Urinary bladder (tissue), 4 donors: ENCODE data around the gene ZDHHC1. TPM values are rescaled to one million over a fixed set of nuclear protein-coding genes. Genes with fewer than 3 reads are reported as not detected.
"Not testable (repeated sequence)": the region's sequence is repeated elsewhere in the genome, so short reads cannot be mapped to it uniquely, and the experiment has no call there.

Source experiments
- DNase-seq: peaks from one replicate; pipeline ENCODE4 v3.0.0-alpha.2; 2015; ENCODE audit errors: extremely low spot score
- H3K27ac ChIP-seq: one replicate; pipeline ENCODE4 v1.5.1; 2013; ENCODE audit warnings: low read depth, mild to moderate bottlenecking, moderate library complexity
- H3K36me3 ChIP-seq: one replicate; pipeline ENCODE4 v1.6.1; 2013; ENCODE audit warnings: mild to moderate bottlenecking, moderate library complexity; ENCODE audit not compliant: insufficient read depth
- H3K4me1 ChIP-seq: one replicate; pipeline ENCODE4 v1.6.1; 2013; ENCODE audit warnings: mild to moderate bottlenecking, moderate library complexity; ENCODE audit not compliant: insufficient read depth
- H3K4me3 ChIP-seq: one replicate; pipeline ENCODE4 v1.5.1; 2013; ENCODE audit warnings: low read depth, low read length
- WGBS: extraction: QIAGEN DNeasy Blood & Tissue Kit; methylation state at CpG from one replicate; pipeline ENCODE4 v1.1.7; 2013; 5-methylcytosine and 5-hydroxymethylcytosine counted together
- polyA plus RNA-seq: library from polyadenylated mRNA; stranded (reverse); fragments of 200-250 nt; gene quantifications from one replicate; pipeline ENCODE4 v1.2.3, GENCODE V29; 2013
- total RNA-seq: library from RNA; depleted of rRNA; stranded (reverse); fragments of >200 nt; gene quantifications from one replicate; pipeline ENCODE4 v1.2.3, GENCODE V29; 2014
- donor health status: healthy with polysubstance abuse.
- donor health status: healthy.

The ZDHHC1 gene
- total and polyA plus RNA-seq, 2 donors = 3.8 to 10.9 TPM

- 86% methylated on average over 8 of the region's 8 CpGs for WGBS
- DNase-seq = no peak
- H3K27ac ChIP-seq = no peak overlapping the region
- no peak overlapping the region for H3K4me3 ChIP-seq
- H3K36me3 ChIP-seq = no peaks in the 10 kb centered on the region
- H3K4me1 ChIP-seq = no peaks in the 10 kb centered on the region
Measured at GRCh38 chr16:67387479-67388079, 28.7 kb downstream of the ZDHHC1 start.

DNA sequence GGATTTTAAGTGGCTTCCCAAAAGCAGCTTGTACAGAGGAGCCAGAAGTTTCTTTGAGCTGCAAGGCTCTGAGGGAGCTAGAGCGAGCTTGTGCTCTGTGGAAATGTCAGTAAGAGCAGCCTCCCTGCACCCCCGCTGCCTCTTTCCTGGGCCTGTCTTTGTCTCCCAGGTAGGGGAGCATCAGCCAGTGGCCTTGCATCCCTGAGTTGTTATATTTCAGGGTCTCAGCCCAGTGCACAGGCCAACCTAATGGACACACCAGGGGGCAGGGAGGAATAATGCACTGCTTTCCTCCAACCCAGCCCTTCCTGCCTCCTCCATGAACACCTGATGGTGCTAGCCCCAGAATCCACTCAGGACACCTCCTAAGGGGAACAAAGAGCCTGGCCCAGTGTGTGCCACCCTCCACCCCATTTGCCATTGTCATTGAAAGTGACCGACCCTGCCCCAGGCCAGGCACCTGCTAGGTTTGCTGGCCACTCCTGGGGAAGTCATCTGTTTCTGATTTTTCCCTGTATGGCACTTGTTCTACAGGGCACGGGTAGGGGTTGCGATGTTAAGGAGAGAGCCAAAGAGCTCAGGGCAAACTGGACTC lies 29.3 kb downstream of the ZDHHC1 start:
- no peak for DNase-seq
- no peaks in the 10 kb centered on the region for H3K4me1 ChIP-seq
- no peak overlapping the region for H3K27ac ChIP-seq
- WGBS = 91% methylated on average over 5 of the region's 5 CpGs
- no peaks in the 10 kb centered on the region for H3K36me3 ChIP-seq
- no peak overlapping the region for H3K4me3 ChIP-seq

GRCh38 chr16:67384778-67385510 lies 31.3 kb downstream of the ZDHHC1 start:
- Histone ChIP-seq H3K27ac (no peak overlapping the region), H3K36me3 (no peaks in the 10 kb centered on the region), H3K4me3 (no peak overlapping the region), H3K4me1 (no peaks in the 10 kb centered on the region)
- DNase-seq = no peak
- 84% methylated on average over 8 of the region's 8 CpGs for WGBS

GRCh38 chr16:67383284-67383683 lies 33.0 kb downstream of the ZDHHC1 start:
- WGBS = 85% methylated on average over 3 of the region's 3 CpGs
- Histone ChIP-seq H3K4me1 (no peaks in the 10 kb centered on the region), H3K4me3 (no peak overlapping the region), H3K27ac (no peak overlapping the region), H3K36me3 (no peaks in the 10 kb centered on the region)
- no peak for DNase-seq

DNA sequence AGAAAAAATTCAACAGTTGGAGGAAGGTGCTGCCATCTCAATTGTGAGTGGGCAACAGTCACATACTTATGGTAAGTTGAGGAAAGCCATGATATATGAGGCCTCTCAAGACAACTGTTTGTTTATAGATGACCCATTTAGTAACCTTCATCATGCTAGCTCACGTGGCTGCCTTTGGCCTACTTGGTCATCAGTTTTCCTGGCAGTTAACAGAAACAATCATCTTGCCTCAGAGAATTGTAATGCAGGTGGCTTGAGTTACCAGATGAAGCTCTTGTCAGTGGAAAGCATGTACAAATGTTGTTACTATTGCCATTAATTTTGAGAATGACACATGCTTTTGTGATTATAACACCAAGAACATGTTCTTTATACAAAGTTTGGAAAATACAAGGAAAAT lies 37.6 kb downstream of the ZDHHC1 start:
- WGBS = 82% methylated on average over 1 of the region's 1 CpG
- Histone ChIP-seq H3K4me1 (no peaks in the 10 kb centered on the region), H3K36me3 (no peaks in the 10 kb centered on the region), H3K27ac (no peak overlapping the region), H3K4me3 (no peak overlapping the region)
- no peak for DNase-seq

DNA sequence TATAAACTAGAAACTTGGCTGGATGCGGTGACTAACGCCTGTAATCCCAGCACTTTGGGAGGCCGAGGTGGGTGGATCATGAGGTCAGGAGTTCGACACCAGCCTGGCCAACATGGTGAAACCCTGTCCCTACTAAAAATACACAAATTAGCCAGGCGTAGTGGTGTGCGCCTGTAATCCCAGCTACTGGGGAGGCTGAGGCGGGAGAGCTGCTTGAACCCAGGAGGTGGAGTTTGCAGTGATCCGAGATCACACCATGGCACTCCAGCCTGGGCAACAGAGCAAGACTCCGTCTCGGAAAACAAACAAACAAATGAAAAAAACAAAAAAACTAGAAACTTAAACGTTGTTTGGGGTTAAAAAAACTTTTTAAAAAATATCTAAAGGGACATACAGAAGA lies 40.3 kb downstream of the ZDHHC1 start:
- not testable (repeated sequence) for H3K36me3 ChIP-seq, H3K27ac ChIP-seq, H3K4me1 ChIP-seq, DNase-seq, H3K4me3 ChIP-seq
- WGBS = 89% methylated on average over 11 of the region's 11 CpGs

DNA sequence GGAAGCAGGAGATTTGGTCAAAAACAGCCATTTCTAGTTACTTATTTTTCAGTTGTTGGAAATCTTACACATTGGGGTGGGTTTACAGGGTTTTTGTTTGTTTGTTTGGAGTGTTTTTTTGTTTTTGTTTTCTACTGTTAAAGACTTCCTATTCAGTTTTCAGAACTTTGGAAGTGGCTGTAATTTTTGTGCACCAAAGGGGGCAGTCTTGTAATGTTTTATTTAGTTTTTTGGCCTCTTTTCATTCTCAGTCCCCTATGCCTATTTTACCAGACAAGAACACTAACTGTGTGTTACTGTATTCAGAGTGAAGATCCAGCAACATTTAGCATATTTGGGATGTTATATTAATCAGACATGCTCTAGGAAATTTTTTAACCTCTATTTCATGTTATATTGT lies 43.6 kb downstream of the ZDHHC1 start:
- no peaks in the 10 kb centered on the region for H3K4me1 ChIP-seq
- no peak for DNase-seq
- no peaks in the 10 kb centered on the region for H3K36me3 ChIP-seq
- H3K27ac ChIP-seq = no peak overlapping the region
- H3K4me3 ChIP-seq = no peak overlapping the region

DNA sequence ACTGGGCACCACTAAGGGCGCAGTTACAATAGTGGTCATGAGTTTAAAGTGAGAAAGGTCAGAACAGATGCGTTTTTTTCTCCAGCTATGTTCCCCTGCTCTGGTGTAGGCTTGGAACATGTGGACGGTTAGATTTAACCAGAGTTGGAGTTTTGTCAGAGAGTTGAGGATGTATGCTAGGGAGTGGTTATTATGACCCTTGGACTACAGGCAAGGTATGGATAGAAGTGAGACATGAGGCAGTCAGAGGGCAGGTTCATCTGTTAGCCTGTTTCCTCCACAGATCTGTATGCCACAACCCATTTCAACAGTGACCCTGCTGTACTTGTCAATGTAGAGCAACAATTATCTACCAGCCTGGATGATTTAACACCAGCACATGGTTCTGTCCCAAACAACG lies 45.6 kb downstream of the ZDHHC1 start:
- WGBS = 86% methylated on average over 4 of the region's 4 CpGs
- Histone ChIP-seq H3K4me3 (no peak overlapping the region), H3K27ac (no peak overlapping the region), H3K4me1 (no peaks in the 10 kb centered on the region), H3K36me3 (no peaks in the 10 kb centered on the region)
- DNase-seq = no peak

DNA sequence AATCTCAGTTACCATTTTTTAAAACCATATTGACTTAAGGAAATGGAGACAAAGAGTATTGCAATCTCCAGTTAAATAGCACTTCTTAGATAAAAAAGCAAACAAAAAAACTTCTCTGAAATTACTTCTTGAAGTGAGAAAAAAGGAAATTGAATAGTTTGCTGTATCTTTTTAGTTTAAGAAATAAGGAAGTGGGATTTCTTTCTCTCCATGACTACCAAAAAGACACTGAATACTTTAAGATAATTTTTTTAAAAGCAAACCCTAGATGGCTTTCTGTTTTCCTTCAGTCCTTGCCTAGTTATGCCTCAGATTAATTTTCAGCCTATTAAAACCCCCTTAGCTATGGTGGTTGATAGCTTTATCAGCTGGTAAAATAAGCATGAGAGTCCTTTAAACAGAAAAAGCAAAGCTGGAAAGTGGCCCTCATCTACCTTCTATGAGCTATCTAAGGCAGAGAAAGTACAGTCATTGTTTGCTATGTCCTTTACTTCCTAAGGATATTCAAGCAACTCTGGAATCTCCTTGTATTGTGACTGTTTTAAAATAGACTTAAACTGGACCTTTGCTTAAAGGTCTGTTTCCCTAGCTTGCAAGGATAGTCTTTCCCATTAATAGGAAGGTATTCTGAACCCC lies 51.6 kb downstream of the ZDHHC1 start:
- no peak overlapping the region for H3K4me3 ChIP-seq
- no peak overlapping the region for H3K27ac ChIP-seq
- no peaks in the 10 kb centered on the region for H3K4me1 ChIP-seq
- no peaks in the 10 kb centered on the region for H3K36me3 ChIP-seq
- no peak for DNase-seq

GRCh38 chr16:67361038-67361437 lies 55.2 kb downstream of the ZDHHC1 start:
- DNase-seq = no peak
- Histone ChIP-seq H3K4me3 (no peak overlapping the region), H3K4me1 (no peaks in the 10 kb centered on the region), H3K36me3 (no peaks in the 10 kb centered on the region), H3K27ac (no peak overlapping the region)
- WGBS = 84% methylated on average over 3 of the region's 3 CpGs

DNA sequence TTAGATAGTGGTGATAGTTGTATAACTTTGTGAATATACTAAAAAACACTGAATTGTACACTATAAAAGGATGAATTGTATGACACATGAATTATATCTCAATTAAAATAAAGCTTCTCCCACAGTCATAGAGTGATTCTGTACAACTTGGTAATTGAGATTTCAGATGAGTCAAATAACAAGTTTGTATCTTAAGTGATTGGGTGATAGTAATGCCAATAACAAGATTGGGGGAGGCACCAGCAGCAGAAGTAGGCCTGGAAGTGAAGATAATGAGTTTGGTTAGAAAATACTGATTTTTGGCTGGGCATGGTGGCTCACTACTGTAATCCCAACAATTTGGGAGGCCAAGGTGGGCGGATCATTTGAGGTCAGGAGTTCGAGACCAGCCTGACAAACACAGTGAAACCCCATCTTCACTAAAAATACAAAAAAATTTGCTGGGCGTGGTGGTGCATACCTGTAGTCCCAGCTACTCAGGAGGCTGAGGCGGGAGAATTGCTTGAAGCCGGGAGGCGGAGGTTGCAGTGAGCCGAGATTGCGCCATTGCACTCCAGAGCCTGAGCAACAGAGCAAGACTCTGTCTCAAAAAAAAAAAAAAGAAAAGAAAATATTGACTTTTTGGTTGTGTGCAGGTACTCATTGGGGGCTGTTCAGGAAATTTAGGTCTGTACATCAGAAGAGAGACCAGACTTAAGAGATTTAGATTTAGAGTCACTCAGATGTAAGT lies 56.6 kb downstream of the ZDHHC1 start:
- H3K4me3 ChIP-seq, H3K4me1 ChIP-seq, H3K27ac ChIP-seq, DNase-seq, H3K36me3 ChIP-seq: not testable (repeated sequence)
- 92% methylated on average over 8 of the region's 8 CpGs for WGBS

DNA sequence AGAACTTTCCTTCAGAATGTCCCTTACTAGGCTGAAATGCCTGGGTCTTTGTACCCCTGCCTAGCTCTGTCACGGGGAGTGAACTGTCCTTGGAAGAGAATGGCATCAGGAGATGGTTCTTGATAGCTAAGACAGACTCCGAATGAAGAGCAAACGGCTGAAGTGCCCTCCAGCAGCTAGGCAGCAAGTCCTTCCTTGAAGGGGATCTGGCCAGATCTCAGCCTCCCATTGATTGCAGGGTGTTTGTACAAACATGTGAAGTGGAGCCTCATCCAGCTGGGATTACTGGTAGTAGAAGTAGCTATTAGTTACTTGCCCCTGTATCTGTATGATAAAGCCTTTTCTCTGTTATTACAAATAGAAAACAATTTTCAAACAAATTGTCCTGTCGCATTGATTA lies 58.7 kb downstream of the ZDHHC1 start:
- H3K36me3 ChIP-seq = no peaks in the 10 kb centered on the region

DNA sequence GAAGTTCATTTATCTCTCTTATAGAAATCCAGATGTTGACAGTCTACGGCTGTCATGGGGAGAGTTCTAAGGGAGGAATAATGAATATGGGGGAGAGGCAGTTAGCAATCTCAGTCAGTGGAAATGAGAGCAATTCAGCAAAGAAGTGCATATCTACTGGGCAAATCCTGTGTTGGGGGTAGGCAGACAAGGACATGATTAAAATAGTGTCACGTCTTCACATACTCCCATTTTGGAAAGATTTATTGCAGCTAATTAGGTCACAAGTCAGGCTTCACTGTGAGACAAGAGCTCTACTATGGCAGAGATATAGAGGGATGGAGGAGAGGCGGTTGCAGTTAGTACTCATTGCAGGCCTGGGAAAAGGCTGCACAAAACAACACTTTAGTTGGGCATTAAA lies 59.9 kb downstream of the ZDHHC1 start:
- Histone ChIP-seq H3K27ac (no peak overlapping the region), H3K4me3 (no peak overlapping the region), H3K4me1 (no peaks in the 10 kb centered on the region), H3K36me3 (no peaks in the 10 kb centered on the region)
- DNase-seq = no peak
- 64% methylated on average over 3 of the region's 3 CpGs for WGBS

More for the DNA sequence above, 58.7 kb downstream of the ZDHHC1 start:
- DNase-seq = no peak
- no peak overlapping the region for H3K27ac ChIP-seq
- H3K4me1 ChIP-seq = no peaks in the 10 kb centered on the region
- 55% methylated on average over 4 of the region's 4 CpGs for WGBS
- no peak overlapping the region for H3K4me3 ChIP-seq
